Gastrocnemius medialis (tissue), 4 donors: ENCODE results near the gene PHTF1.

Experiments
- CTCF ChIP-seq, 5 experiments: fragments of 450-650 bp in 3 of 5; fragments of 200-600 bp in 2 of 5; sonication (generic) in 2 of 5; IDR thresholded peaks in 4 of 5; conservative IDR thresholded peaks in 1 of 5; 1 replicate in 4 of 5; 2 replicates in 1 of 5; pipeline ENCODE4 v1.5.1; 2016 to 2019; ENCODE audit warnings: antibody characterized with exemption in 5 of 5, mild to moderate bottlenecking in 3 of 5, moderate library complexity in 3 of 5
- POLR2A ChIP-seq, 2 donors: fragments of 450-650 bp; IDR thresholded peaks; one replicate each; pipeline ENCODE4 v1.6.1; 2017; ENCODE audit warnings: antibody characterized with exemption in 2 of 2, mild to moderate bottlenecking in 2 of 2, moderate library complexity in 2 of 2

DNA sequence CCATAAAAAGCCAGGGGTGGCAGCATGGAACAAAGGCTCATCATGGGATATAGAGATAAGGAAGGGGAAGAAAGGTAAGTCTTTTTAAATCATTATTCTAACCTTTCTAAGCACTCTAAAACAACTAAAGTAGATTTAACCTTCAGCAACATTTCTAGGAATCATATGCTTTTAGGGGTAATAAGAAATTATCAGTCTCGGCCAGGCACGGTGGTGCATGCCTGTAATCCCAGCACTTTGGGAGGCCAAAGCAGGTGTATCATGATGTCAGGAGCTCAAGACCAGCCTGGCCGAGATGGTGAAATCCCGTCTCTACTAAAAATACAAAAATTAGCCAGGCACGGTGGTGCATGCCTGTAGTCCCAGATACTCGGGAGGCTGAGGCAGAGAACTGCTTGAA lies 20.3 kb upstream of the PHTF1 start:
- TF ChIP-seq CTCF (IDR thresholded peaks at IDR 0.05 in 4 of 5, conservative IDR thresholded peaks at IDR 0.05 in 1 of 5) (no peak), POLR2A (IDR thresholded peaks at IDR 0.05) (no peak)
